DMS53 (cell line): ENCODE measurements around the gene ENTPD2.
A peak's percentile ranks its signal among the peaks of the same experiment; 100 is the strongest.

Experiments
- DNase-seq: peaks from one replicate; lab custom pipeline; 2025; lab: John Stamatoyannopoulos, UW

ENTPD2 gene

DNA sequence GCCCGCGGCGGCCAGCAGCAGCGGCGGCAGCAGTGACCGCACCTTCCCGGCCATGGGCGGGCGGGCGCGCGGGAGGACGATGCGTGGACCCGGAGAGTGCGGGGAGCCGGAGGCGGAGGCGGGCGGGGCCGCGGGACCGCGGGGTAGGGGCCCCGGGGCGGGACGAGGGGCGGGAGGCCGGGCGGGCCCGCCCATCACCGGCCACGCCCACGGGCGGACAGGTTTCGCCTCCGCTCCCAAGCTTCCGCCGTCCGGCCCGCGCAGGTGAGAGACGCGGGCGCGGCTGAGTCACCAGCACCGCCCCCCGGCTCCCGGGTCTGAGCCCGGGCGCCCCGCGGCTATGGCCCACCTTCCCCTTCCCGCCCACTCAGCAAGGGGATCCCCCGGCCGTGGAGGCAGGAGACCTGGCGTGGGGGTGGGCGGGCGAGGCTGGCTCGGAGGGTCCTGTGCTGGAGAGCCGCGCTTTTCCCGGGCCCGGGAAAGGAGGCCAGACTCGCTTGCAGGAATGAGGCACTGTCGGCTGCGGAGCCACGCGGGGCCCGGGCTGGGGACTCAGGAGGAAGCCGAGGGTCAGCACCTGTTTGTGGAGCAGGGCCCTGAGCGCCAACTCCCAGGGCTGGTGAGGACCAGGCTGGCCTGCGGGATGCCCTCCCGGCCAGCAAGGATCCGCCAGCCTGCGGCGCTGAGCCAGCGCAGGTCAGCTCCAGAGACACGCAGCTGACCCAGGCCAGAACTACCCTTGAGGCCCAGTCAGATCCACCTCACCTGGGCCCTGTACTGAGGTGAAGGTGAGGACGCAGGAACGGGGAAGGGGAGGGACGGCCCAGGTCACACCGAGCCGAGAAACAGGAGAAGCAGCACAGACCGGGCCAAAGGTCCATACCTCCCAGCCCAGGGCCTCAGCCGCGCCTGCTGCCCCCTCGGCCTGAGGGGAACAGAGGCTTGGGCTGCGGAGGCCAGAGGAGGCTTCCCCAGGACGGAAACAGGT is at the start of gene ENTPD2:
Gene ENTPD2 (minus strand): TSS at position 118 of the 988 bp plus-strand sequence. CDS start 64 bp downstream, at position 54.
- peak; percentile 93 for DNase-seq

GRCh38 chr9:137103206-137103999 is 49.5 kb upstream of the ENTPD2 start:
- DNase-seq: no peak

- no peak for DNase-seq
Measured at GRCh38 chr9:137099231-137099630, 45.4 kb upstream of the ENTPD2 start.

- DNase-seq: no peak
Measured at GRCh38 chr9:137097761-137098462, 44.1 kb upstream of the ENTPD2 start.

- no peak for DNase-seq
Measured at GRCh38 chr9:137096785-137097546, 43.1 kb upstream of the ENTPD2 start.

- no peak for DNase-seq
Measured at GRCh38 chr9:137095664-137096517, 42.0 kb upstream of the ENTPD2 start.

DNA sequence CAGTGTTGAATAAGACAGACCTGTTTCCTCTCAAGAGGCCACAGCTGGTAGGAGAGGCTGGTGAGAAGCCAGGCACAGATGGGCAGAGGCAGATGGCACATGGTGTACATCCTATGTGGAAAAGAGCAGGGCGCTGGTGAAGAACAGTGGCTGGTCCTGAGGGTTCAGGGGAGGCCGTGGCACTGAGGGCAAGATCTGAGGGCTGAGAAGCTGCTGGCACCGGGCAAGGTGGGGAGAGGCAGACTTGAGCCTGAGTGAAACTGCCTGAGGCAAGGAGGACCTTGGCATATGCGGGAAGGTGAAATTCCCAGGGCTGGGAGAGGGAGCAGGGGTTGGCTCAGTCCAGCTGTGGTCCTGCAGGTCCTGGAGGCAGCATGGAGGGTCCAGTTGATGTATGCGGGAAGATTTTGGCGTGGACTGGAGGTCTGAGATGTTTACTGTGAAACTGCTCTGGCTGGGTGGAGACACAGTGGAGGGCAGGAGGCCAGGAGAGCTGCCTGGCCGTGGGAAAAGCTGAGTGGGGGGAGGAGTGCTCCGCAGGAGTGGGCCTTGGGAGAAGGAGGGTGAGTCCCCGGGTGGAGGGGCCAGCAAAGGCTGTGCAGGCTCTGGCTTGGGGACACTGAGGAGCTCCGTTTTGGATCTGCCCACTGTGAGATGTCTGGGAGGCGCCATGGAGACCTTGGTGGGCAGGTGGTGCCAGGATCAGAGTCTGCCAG is 35.5 kb upstream of the ENTPD2 start:
- DNase-seq: no peak

- no peak for DNase-seq
Measured at GRCh38 chr9:137088121-137088520, 34.3 kb upstream of the ENTPD2 start.

GRCh38 chr9:137087409-137087925 is 33.6 kb upstream of the ENTPD2 start:
- DNase-seq: no peak

GRCh38 chr9:137086531-137087408 is 32.9 kb upstream of the ENTPD2 start, which contains the start of gene MAN1B1:
MAN1B1 (plus strand) TSS chr9:137086985; CDS start chr9:137087000, 15 bp downstream.
- peak; percentile 100 for DNase-seq

- peak; percentile 68 for DNase-seq
Measured at GRCh38 chr9:137085920-137086530, 32.2 kb upstream of the ENTPD2 start.

DNA sequence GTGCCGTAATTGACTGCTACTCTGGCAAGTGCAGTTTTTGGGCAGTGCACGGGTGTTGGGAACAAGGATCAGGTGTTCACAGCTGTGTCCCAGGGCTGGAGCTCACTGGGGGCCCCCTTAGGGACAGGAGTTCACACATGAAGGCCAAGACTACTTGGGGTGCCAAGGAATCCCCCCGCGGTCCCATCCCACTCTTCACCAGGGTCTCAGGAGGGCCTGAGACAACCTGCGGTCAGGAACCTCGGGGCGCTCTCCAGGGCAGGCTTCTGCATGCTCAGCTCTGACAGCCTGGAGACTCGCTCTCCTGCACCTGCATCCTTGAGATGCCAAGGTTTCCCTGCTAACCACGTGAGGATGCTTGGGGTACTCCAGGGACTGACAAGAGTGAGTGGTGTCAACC is 30.7 kb upstream of the ENTPD2 start:
- no peak for DNase-seq

DNA sequence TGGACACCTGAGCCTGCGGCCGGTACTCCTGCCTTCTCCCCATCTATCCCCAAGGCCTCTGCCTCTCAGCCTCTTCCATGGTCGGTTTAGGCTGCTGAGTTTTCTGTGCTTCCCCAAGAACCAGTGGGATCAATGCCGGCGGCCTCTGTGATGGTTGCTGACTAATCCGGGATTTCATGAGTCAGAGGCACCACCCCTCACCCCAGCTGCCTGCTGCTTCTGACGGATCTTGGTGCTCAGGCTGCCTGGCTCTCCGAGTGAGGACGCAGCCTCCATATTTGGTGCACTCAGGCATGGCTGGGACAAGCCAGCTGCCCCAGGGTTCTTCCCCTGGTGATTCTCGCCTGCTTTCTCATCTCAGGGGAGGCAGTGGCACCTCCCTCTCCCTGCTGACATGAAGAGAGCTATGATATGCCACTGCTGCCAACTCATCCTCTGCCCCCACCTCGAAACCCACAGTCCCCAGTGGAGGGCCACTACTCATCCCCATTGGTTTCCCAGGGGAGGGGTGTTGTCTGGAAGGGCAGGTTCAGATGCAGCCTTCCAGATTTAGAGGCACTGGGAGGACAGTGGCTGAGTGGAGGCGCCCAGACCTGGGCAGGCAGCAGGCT is 29.6 kb upstream of the ENTPD2 start:
- DNase-seq: peak; percentile 94

DNA sequence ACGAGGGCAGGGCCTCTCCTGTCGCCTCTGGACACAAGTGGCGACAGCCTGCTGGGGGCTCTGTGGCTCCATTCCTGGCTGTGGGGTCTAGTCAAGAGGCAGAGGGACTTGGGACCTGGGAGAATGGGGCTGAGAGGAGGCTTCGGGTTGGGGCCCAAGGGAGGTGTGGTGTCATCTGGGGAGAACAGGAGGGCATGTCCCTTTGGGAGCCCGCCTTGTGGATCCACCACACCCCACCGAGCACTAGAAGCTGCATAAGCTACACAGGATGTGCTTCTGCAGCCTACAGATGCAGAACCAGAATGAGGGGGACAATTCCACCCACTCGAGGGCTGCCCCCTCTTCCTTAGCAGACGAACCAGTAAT is 29.0 kb upstream of the ENTPD2 start:
- DNase-seq: no peak

DNA sequence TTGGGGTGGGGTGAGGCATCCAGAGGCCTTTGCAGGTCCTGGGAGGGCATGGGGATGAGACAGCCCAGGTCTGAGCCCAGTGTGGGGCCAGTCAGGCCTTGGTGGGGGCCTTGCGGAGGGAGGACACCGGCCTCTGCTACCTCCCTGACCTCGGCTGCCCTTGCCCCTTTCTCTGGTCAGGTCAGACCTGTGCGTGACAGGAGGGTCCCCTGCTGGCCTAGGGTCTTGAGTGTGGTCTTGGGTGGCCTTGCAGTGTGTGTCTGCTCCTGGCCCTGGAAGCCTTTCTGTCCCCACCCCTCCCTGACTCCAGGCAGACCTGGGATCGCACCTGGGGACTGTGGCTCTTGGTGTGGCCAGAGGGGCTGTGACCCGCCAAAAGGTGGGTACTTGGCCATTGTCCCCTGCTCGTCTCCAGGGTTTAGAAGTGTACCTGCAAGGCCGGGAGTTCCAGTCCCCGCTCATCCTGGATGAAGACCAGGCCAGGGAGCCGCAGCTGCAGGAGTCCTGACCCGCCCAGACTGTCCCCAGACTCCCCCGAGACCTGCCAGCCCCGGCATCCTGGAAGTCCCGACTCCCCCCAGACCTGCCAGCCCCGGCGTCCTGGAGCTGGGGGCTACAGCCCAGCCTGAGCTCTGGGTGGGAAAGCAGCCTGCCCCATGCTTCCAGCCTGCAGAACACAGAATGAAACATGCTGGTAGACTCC is 28.5 kb upstream of the ENTPD2 start:
- no peak for DNase-seq

DNA sequence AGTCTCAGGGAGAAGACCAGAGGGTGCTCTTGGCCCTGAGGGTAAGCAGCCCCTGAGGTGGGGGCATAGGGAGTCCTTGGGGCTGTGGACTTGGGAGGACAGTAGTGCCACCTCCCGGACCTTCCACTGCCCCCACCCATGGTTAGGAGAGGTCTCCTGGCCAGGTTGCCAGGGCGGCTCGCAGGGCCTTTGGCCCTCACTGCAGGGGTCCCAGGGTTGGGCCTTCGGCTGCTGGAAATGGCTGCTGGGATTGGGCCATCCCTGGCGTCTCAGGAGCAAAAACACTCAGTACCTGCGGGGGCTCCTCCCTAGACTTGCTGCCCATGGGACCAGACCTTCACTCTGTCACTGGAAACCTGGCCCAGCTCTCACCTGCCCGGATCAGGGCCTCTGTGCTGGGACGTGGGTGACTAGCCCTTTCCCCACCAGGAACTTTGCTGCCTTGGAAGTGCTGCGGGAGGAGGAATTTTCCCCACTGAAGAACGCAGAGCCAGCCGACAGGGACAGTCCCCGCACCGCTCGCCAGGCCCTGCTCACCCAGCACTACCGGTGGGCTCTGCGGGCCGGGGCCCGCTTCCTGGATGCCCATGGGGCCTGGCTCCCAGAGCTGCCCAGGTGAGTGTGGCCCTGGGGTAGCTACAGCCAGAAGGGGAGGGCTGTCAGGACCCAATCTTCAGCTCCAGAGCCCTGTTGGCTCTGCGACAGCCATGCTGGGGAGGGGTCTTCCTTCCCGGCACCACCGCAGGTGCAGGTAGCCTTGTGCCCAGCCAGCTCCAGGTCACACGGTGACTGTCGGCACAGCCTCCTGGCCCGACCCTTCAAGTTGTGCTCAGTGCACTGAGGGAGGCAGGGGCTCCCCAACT is 26.6 kb upstream of the ENTPD2 start:
- no peak for DNase-seq
